H1 (cell line): ENCODE results near the gene ZNF2. TPM values are rescaled to one million over a fixed set of nuclear protein-coding genes. Genes with fewer than 3 reads are reported as not detected.

Experiments used
- ATF3 ChIP-seq: IDR thresholded peaks from 2 replicates; pipeline ENCODE4 v1.6.1; 2011; ENCODE audit warnings: low read depth, mild to moderate bottlenecking, low read length; ENCODE audit not compliant: insufficient read depth
- CHD7 ChIP-seq: fragments of 300-600 bp; sonication (generic); IDR thresholded peaks from 2 replicates; pipeline ENCODE4 v1.7.1; 2012; ENCODE audit warnings: low read length, moderate library complexity, mild to moderate bottlenecking, inconsistent platforms; ENCODE audit not compliant: insufficient replicate concordance
- HDAC2 ChIP-seq, 2 experiments: fragments of 300-600 bp in 1 of 2; sonication (generic) in 1 of 2; IDR thresholded peaks; 2 replicates each; pipeline ENCODE4 v1.6.1; 2011 to 2012; ENCODE audit warnings: low read depth in 2 of 2, low read length in 2 of 2, mild to moderate bottlenecking in 2 of 2, moderate library complexity in 2 of 2, borderline replicate concordance in 1 of 2, inconsistent platforms in 1 of 2
- JUND ChIP-seq: IDR thresholded peaks from 2 replicates; pipeline ENCODE4 v1.6.1; 2011; ENCODE audit warnings: mild to moderate bottlenecking, improper control_type of control experiment, low read length
- KDM4A ChIP-seq: IDR thresholded peaks from one replicate; pipeline ENCODE4 v1.7.1; 2012; ENCODE audit warnings: low read depth, mild to moderate bottlenecking, moderate library complexity, low read length, inconsistent platforms; ENCODE audit not compliant: severe bottlenecking
- MAFK ChIP-seq: IDR thresholded peaks from 2 replicates; pipeline ENCODE4 v1.6.1; 2012; ENCODE audit warnings: low read depth, mild to moderate bottlenecking, improper control_type of control experiment, low read length
- RXRA ChIP-seq: IDR thresholded peaks from 2 replicates; pipeline ENCODE4 v1.6.1; 2011; ENCODE audit warnings: low read depth, mild to moderate bottlenecking, low read length, moderate library complexity; ENCODE audit not compliant: insufficient read depth
- SIX5 ChIP-seq: IDR thresholded peaks from 2 replicates; pipeline ENCODE4 v1.6.1; 2011; ENCODE audit warnings: mild to moderate bottlenecking, low read depth, low read length
- SRF ChIP-seq: IDR thresholded peaks from 2 replicates; pipeline ENCODE4 v1.6.1; 2011; ENCODE audit warnings: mild to moderate bottlenecking, low read depth, low read length, moderate library complexity
- polyA plus RNA-seq, 7 experiments: library from polyadenylated mRNA; depleted of rRNA in 3 of 7; stranded (reverse) in 5 of 7; unstranded in 2 of 7; fragments of >200 nt in 5 of 7; fragments of 200-250 nt in 2 of 7; gene quantifications; 1 replicate in 5 of 7; 2 replicates in 1 of 7; 4 replicates in 1 of 7; pipeline versions ENCODE4 v1.2.1 to v1.2.3, GENCODE V29; 2011 to 2013; ENCODE audit warnings: missing spikeins in 2 of 7, mixed read lengths in 2 of 7
- total RNA-seq: library from RNA; stranded (reverse); fragmentation: NEBNext Ultra II Directional; extraction: Animal tissue kit (Norgen Biotek cat#: 25700); gene quantifications from 2 replicates; pipeline ENCODE4 v1.2.1, GENCODE V29; 2021

Gene ZNF2
- total and polyA plus RNA-seq, 2 of the 8 experiments (the other 6 are each of a cell fraction or from before 2014, with no cell fraction given): 1.3 to 3.0 TPM

GRCh38 chr2:95121407-95122196 lies 44.0 kb upstream of the ZNF2 start, which contains the start of gene MRPS5 (continued):
- TF ChIP-seq CHD7 (no peak), SRF (no peak), SIX5 (no peak), HDAC2 (IDR thresholded peaks at IDR 0.05; ENCODE audit: borderline replicate concordance in 1 of 2, low read depth in 2 of 2, low read length in 2 of 2) (no peak), JUND (no peak), RXRA (no peak), KDM4A (peak; percentile 99), MAFK (no peak), ATF3 (no peak)
